Activated CD8-positive, alpha-beta memory T cell treated with anti-CD3 and anti-CD28 coated beads, Interleukin-2, amount 10 ng/mL, durations not matched to agents 7 days and 5 days (primary cell): ENCODE results near the gene ATXN10. TPM values are rescaled to one million over a fixed set of nuclear protein-coding genes. Genes with fewer than 3 reads are reported as not detected.

Experiments used
- ATAC-seq: fragments of 150-1000 bp; cut with Tn5 transposase; one replicate; pipeline ENCODE4 v1.10.0; 2021; ENCODE audit warnings: moderate library complexity
- CTCF ChIA-PET: fragments of 350-600 bp; sonication (Branson Sonifier 250); formaldehyde crosslinking; loops from one replicate; lab custom pipeline; 2021; ENCODE audit warnings: antibody characterized with exemption; lab: Charles Lee
- DNase-seq: peaks from one replicate; pipeline ENCODE4 v3.0.0-alpha.2; 2020
- H3K27ac Mint-ChIP-seq: one replicate; pipeline ENCODE4 v1.8.0; 2021; ENCODE audit warnings: mild to moderate bottlenecking, mixed read lengths
- H3K27me3 Mint-ChIP-seq: one replicate; pipeline ENCODE4 v1.8.0; 2021; ENCODE audit warnings: mixed read lengths
- H3K36me3 Mint-ChIP-seq: one replicate; pipeline ENCODE4 v1.8.0; 2021; ENCODE audit warnings: mild to moderate bottlenecking, mixed read lengths
- H3K4me1 Mint-ChIP-seq: one replicate; pipeline ENCODE4 v1.8.0; 2021; ENCODE audit warnings: mixed read lengths
- H3K4me3 Mint-ChIP-seq: one replicate; pipeline ENCODE4 v1.8.0; 2021; ENCODE audit warnings: mild to moderate bottlenecking, moderate library complexity, mixed read lengths
- H3K9me3 Mint-ChIP-seq: one replicate; pipeline ENCODE4 v1.8.0; 2022; ENCODE audit warnings: low read depth, mixed read lengths
- total RNA-seq, 2 experiments: library from RNA; stranded (reverse); gene quantifications; one replicate each; pipeline ENCODE4 v1.2.3, GENCODE V29; 2021

ATXN10 gene
- total RNA-seq, 2 experiments from 2014 or later: 93.6 to 112 TPM

DNA sequence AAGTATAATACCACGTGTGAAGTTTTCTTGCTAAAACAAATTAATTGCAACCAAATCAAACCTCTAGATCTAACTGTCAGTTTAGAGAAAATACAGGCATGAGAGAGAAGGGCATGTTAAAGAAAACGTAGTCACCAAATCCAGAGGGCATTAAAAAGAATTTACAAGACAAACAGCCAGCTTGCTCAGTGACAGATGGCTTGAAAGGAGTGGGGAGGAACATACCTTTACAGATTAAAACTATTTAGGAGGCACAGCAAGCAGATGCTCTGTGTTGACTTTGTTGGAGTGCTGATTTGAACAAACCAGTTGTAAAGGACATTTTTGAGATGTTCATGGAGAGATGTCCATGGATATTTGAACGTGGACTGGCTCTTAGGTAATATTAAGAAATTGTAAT, 96.9 kb downstream of the ATXN10 start:
- ATAC-seq: no peak

DNA sequence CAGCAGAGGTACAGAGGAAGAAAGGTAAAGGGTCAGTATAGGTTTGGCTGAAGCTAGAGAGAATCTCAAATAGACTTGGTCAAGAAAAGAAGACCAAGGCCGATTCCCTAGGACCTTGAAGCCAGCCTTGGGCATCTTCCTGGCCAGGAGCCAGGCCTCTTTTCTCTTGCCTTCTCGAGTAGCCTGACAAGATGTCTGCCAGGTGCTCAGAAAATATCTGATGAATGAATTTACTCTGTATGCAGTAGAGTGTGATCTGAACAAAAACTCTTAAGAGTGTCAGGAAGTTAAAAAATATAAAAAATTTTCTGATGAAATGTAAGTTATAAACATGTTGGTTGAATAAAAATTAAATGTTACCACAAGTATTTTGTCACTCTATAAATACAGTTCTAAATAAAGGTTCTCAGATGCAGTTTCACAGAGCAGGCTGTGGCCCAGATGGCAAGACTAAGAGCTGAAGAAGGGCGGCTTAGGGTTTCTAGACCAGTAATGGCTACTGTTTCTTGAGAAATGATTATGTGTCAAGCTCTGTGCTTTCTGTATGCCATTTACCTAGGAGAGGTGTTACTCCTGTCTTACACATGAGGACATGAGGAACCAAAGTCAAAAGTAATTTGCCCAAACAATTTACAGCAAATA, 98.1 kb downstream of the ATXN10 start:
- no peaks in the 10 kb centered on the region for H3K4me1 Mint-ChIP-seq
- H3K36me3 Mint-ChIP-seq: peaks cover 4% of the 10 kb centered on the region
- H3K27ac Mint-ChIP-seq: no peak overlapping the region
- H3K27me3 Mint-ChIP-seq: no peaks in the 10 kb centered on the region
- H3K4me3 Mint-ChIP-seq: no peak overlapping the region
- CTCF ChIA-PET: no interaction called here
- no peaks in the 10 kb centered on the region for H3K9me3 Mint-ChIP-seq
- DNase-seq (no peak), ATAC-seq (no peak)

More for the DNA sequence above, 96.9 kb downstream of the ATXN10 start:
- H3K27ac Mint-ChIP-seq: no peak overlapping the region
- H3K27me3 Mint-ChIP-seq: no peaks in the 10 kb centered on the region
- DNase-seq: no peak
- H3K4me1 Mint-ChIP-seq: peaks cover 2% of the 10 kb centered on the region
- H3K9me3 Mint-ChIP-seq: no peaks in the 10 kb centered on the region
- CTCF ChIA-PET: no interaction called here
- H3K4me3 Mint-ChIP-seq: no peak overlapping the region
- peaks cover 4% of the 10 kb centered on the region for H3K36me3 Mint-ChIP-seq

DNA sequence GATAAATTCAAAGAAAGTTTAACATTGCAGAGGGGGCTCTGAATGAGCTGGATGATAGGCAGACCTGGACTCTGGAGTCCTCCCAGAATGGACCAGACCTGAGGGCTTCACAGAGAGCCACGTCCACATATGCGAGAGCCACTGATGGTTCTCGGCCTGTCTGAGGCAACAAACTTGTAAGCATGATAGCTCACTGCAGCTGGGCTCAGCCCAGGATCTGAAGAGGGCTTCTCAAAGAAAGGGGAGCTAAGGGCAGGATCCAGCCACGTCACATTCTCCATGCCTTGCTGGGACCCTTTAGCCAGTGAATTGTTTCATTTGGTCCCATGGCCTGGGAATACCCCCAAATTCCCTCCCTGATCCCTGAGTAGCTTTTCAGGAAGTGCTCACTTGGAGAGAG, 98.9 kb downstream of the ATXN10 start:
- CTCF ChIA-PET: no interaction called here

DNA sequence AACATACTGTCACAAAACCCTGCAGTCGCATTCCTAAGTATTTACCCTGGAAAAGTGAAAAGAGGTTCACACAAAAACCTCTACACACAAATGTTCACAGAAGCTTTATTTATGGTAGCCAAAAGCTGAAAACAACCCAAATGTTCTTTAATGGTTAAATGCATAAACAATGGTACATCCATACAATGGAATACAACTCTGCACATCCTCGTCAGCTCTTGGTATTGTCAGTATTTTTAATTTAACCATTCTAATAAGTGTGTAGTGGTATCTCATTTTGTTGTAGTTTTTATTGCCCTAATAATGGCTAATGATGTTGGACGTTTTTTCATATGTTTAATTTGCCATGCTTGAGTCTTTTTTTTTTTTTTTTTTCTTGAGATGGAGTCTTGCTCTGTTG, 99.4 kb downstream of the ATXN10 start:
- H3K4me3 Mint-ChIP-seq: no peak overlapping the region
- no peaks in the 10 kb centered on the region for H3K9me3 Mint-ChIP-seq
- CTCF ChIA-PET: no interaction called here
- H3K27ac Mint-ChIP-seq: no peak overlapping the region
- H3K27me3 Mint-ChIP-seq: no peaks in the 10 kb centered on the region
- no peak for DNase-seq
- no peak for ATAC-seq
- H3K36me3 Mint-ChIP-seq: peaks cover 4% of the 10 kb centered on the region
- no peaks in the 10 kb centered on the region for H3K4me1 Mint-ChIP-seq

More for the DNA sequence above, 98.9 kb downstream of the ATXN10 start:
- Mint-ChIP-seq H3K9me3 (no peaks in the 10 kb centered on the region), H3K27me3 (no peaks in the 10 kb centered on the region), H3K27ac (no peak overlapping the region), H3K36me3 (peaks cover 4% of the 10 kb centered on the region), H3K4me3 (no peak overlapping the region), H3K4me1 (no peaks in the 10 kb centered on the region)
- no peak for ATAC-seq
- DNase-seq: no peak

DNA sequence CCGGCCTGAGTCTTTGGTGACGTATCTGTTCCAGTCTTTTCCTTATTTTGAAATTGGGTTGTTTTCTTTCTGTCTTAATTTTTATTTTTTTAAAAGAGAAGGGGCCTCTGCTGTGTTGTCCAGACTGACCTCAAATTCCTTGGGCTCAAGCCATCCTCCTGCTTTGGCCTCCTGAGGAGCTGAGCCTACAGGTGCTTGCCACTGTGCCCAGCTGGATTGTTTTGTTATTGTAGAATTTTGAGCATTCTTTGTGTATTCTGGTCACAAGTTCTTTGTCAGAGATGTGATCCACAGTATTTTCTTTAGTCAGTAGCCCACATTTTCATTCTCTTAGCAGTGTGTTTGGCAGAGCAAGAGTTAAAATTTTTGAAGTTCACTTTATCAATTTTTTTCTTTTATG, 100.1 kb downstream of the ATXN10 start:
- peaks cover 4% of the 10 kb centered on the region for H3K36me3 Mint-ChIP-seq
- H3K4me1 Mint-ChIP-seq: no peaks in the 10 kb centered on the region
- no peak overlapping the region for H3K4me3 Mint-ChIP-seq
- no peaks in the 10 kb centered on the region for H3K9me3 Mint-ChIP-seq
- H3K27me3 Mint-ChIP-seq: no peaks in the 10 kb centered on the region
- no peak for DNase-seq
- no peak overlapping the region for H3K27ac Mint-ChIP-seq
- CTCF ChIA-PET: no interaction called here
- ATAC-seq: no peak

DNA sequence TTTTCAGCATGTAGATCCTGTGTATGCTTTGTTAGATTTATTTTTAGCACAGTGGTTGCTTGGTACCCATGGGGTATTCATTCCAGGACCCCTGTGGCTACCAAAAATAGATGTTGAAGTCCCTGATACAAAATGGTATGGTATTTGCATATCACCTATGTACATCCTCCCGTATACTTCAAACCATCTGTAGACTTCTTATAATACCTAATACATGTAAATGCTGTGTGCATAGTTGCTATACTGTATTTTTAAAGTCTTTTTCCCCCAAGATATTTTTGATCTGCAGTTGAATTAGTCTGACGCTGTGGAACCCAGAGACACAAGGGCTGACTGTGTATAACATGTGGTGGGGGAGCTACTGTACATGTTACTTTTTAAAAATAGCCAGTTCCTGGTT, 101.1 kb downstream of the ATXN10 start:
- no peaks in the 10 kb centered on the region for H3K27me3 Mint-ChIP-seq
- peaks cover 4% of the 10 kb centered on the region for H3K36me3 Mint-ChIP-seq
- DNase-seq (no peak), ATAC-seq (no peak)
- H3K27ac Mint-ChIP-seq: no peak overlapping the region
- H3K4me1 Mint-ChIP-seq: no peaks in the 10 kb centered on the region
- H3K9me3 Mint-ChIP-seq: no peaks in the 10 kb centered on the region
- CTCF ChIA-PET: no interaction called here
- no peak overlapping the region for H3K4me3 Mint-ChIP-seq

DNA sequence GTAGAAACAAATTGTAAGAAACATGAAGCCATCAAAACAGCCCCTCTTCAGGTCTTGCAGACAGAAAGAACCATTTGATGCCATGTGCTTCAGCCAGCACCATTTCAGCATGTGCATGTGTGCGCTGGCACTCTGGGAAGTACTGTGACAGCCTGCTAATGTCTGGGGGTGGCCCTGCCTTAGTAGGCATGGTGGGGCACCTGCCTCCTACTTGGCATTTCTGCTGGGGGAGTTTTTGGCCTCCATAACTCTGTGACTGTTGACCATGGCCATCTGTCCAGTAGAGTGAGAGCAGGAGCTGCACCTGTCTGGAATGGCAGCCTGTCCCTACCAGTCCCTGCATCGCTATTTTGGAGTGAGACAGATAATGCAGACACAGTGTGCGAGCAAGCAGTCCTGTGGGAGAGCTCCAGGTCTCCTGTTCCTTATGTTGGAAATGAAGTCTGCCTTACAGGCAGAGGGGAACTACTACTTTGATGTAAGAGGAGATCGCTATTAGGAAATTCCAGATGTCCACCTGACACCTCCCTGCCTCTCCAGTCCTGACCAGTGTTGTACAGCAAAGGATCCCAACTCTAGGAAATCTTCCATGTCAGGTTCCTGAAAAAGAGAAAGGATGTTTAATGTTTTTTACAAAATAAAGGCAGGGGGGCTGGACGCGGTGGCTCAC, 102.5 kb downstream of the ATXN10 start:
- H3K27ac Mint-ChIP-seq: no peak overlapping the region
- DNase-seq (no peak), ATAC-seq (no peak)
- CTCF ChIA-PET: no interaction called here
- H3K27me3 Mint-ChIP-seq: no peaks in the 10 kb centered on the region
- no peaks in the 10 kb centered on the region for H3K4me1 Mint-ChIP-seq
- H3K4me3 Mint-ChIP-seq: no peak overlapping the region
- peaks cover 3% of the 10 kb centered on the region for H3K36me3 Mint-ChIP-seq
- no peaks in the 10 kb centered on the region for H3K9me3 Mint-ChIP-seq

DNA sequence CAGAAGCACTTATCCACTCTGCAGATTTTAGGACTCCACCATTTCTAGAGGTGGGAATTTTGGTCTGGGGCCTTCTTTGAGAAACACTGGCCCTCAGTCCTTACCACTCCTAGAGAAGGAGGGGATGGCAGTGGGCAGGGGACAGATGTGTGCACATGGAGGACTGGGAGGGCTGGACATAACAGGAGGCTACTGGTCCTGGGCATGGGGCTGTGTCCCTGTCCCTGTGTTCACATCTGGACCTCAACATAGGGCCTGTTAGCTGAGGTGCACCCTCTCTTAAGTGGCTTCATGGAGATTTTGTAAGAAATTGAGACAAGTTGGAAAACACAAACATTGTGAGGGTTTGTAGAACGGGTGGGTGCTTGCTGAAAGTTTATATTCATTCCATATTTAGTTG, 103.4 kb downstream of the ATXN10 start:
- H3K27ac Mint-ChIP-seq: no peak overlapping the region
- no peaks in the 10 kb centered on the region for H3K4me1 Mint-ChIP-seq
- no peak overlapping the region for H3K4me3 Mint-ChIP-seq
- H3K36me3 Mint-ChIP-seq: peaks cover 6% of the 10 kb centered on the region
- CTCF ChIA-PET: no interaction called here
- no peaks in the 10 kb centered on the region for H3K9me3 Mint-ChIP-seq
- no peaks in the 10 kb centered on the region for H3K27me3 Mint-ChIP-seq
- DNase-seq (no peak), ATAC-seq (no peak)

DNA sequence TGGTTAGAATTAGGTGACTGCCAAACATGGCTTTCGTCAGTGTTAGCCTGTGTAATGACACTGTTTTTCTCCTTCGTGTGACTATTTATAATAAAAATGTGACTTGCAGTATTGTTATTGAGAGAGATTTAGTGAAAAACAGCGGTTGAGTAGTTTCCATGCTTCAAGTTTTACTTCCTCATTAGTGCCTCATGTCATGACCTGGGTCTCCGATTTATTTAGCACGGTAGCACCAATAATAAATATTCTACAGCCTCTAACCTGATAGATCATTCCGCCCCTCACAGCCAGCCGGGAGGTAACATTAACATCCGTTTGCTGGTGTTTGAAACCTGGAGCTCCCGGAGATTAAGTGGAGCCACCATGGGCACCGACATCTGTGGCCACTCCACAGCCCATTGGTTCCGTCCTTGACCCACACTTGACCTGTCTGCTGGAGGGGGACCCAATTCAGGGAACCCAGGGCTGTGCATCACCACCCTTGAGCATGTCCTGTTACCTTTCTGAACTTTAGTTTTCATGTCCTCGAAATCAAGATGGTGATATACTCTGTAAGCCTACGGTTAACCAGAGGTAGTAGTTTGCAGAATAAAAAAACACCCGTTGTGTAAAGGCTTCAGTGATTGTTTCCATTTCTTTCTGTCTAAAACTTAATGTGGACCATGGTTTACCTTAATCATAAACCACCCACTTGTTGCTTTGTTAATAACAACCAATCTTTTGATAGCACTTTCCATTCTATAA, 104.1 kb downstream of the ATXN10 start:
- no peak for ATAC-seq
- CTCF ChIA-PET: no interaction called here
- no peak overlapping the region for H3K4me3 Mint-ChIP-seq

DNA sequence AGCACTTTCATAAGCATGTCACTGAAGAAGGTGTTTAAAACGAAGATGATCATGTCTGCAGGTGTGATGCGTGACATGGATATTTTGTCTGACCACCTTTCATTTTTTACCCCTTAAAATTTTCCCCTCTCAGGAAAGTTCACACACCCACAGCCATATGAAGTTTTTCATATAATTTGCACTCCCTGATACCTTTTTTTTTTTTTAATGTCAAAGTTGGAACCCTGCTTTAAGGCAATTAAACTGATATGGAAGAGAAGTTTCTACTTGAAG, 104.6 kb downstream of the ATXN10 start:
- no peak overlapping the region for H3K27ac Mint-ChIP-seq
- peaks cover 6% of the 10 kb centered on the region for H3K36me3 Mint-ChIP-seq
- no peaks in the 10 kb centered on the region for H3K4me1 Mint-ChIP-seq
- H3K4me3 Mint-ChIP-seq: no peak overlapping the region
- DNase-seq: no peak
- CTCF ChIA-PET: no interaction called here
- no peak for ATAC-seq
- H3K9me3 Mint-ChIP-seq: no peaks in the 10 kb centered on the region
- no peaks in the 10 kb centered on the region for H3K27me3 Mint-ChIP-seq

More for the DNA sequence above, 104.1 kb downstream of the ATXN10 start:
- no peaks in the 10 kb centered on the region for H3K4me1 Mint-ChIP-seq
- H3K9me3 Mint-ChIP-seq: no peaks in the 10 kb centered on the region
- no peak for DNase-seq
- peaks cover 6% of the 10 kb centered on the region for H3K36me3 Mint-ChIP-seq
- H3K27ac Mint-ChIP-seq: no peak overlapping the region
- no peaks in the 10 kb centered on the region for H3K27me3 Mint-ChIP-seq

DNA sequence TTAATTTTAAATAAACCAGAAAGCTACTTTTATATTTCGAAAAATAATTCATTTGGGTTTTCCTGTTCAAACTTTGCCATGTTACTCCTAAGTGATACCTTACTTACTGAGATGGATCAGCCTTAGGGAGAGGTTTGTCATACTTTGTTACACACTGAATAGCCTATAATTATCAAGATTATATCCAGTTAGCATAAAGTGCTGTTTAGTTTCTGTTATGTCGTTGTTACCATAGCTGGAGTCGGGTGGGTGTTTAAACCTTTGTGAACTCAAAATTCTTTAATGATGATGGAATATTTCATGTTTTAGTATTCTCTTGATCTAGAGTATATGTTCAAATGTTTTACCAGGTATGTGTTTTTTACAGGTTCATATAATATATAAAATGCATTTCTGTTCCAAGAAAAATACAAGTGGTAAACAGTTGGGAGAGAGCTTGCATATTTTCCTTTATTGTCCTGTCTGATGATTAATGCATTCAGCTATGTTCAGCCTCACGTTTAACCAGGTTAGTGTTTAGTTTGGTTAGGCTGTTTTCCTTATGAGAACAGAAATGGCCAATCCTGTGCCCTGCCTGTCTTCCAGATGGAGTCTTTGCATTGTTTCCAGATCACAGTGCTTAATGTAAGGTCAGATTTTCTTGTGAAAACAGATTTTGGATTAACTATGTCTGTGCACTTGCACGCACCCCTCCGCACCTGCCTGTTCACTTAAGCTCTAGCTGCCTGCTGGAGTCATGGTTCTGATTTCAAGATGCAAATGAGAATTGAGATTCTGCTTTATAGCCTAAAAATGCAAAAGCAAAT, 105.6 kb downstream of the ATXN10 start:
- Mint-ChIP-seq H3K9me3 (no peaks in the 10 kb centered on the region), H3K27me3 (no peaks in the 10 kb centered on the region), H3K4me1 (no peaks in the 10 kb centered on the region), H3K27ac (no peak overlapping the region), H3K4me3 (no peak overlapping the region), H3K36me3 (peaks cover 6% of the 10 kb centered on the region)
- ATAC-seq (no peak), DNase-seq (no peak)
- CTCF ChIA-PET: interaction anchor here (0.6 kb wide), 1 partner anchor 635 kb away, joined by 3 read pairs; no protein-coding TSS in a partner anchor

DNA sequence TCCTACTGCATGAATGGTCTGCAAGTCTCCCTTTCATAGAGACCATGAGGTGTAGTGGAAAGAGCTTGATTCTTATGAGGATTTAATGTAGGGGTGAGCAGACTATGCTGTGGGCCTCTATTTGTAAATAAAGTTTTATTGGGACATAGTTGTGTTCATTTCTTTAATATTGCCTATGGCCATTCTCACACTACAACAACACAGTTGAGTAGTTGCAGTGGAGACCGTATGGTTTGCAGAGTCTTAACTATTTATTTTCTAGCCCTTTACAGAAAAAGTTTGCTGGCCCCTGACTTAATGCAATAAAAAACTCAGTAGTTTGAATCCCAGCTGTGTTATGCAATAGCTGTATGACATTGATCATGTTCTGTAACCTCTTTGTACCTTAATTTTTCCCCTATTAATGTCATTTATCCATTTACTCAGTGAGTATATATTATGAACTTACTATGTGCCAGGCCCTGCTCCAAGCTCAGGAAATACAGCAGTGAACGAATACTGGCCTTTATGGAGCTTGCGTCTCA, 106.3 kb downstream of the ATXN10 start:
- H3K27ac Mint-ChIP-seq: no peak overlapping the region
- CTCF ChIA-PET: interaction anchor here (1.2 kb wide), 1 partner anchor 85 kb away, joined by 3 read pairs; no protein-coding TSS in a partner anchor
- DNase-seq: no peak
- H3K4me3 Mint-ChIP-seq: no peak overlapping the region
- H3K36me3 Mint-ChIP-seq: peaks cover 6% of the 10 kb centered on the region
- no peaks in the 10 kb centered on the region for H3K4me1 Mint-ChIP-seq
- no peaks in the 10 kb centered on the region for H3K9me3 Mint-ChIP-seq
- ATAC-seq: no peak
- no peaks in the 10 kb centered on the region for H3K27me3 Mint-ChIP-seq

DNA sequence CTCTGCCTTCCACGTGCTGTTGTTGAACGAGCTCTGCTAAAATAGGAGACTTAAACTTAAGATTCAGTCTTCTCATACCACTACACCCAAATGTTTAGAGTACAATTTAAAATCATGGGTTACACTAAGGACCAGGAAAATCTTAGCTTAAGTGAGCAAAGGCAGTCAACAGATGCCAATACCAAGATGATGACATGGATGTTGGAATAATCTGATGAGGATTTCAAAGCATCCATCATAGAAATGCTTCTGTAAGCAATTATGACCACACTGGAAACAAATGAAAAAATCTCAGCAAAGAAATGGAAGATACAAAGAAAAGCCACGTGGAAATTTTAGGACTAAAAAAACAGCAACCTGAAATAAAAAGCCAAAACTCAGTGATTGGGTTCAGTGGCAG, 109.8 kb downstream of the ATXN10 start:
- ATAC-seq (no peak), DNase-seq (no peak)
- Mint-ChIP-seq H3K9me3 (no peaks in the 10 kb centered on the region), H3K36me3 (peaks cover 6% of the 10 kb centered on the region), H3K27me3 (no peaks in the 10 kb centered on the region), H3K4me1 (no peaks in the 10 kb centered on the region), H3K4me3 (no peak overlapping the region), H3K27ac (no peak overlapping the region)
- CTCF ChIA-PET: interaction anchor here (1.9 kb wide), 1 partner anchor 82 kb away, joined by 4 read pairs; no protein-coding TSS in a partner anchor
